ENCODE results near the gene OR2A1. TPM values are rescaled to one million over a fixed set of nuclear protein-coding genes. Genes with fewer than 3 reads are reported as not detected.
"Not testable (repeated sequence)": the region's sequence is repeated elsewhere in the genome, so short reads cannot be mapped to it uniquely, and the experiment has no call there.

Gene OR2A1
- total and polyA plus RNA-seq, 2 donors, result 0.05 to 0.23 TPM

GRCh38 chr7:144351667-144352066 is 39.4 kb downstream of the OR2A1 start:
- not testable (repeated sequence) for H3K4me3 ChIP-seq (ENCODE audit: low read depth, low read length); H3K4me1 ChIP-seq (ENCODE audit: insufficient read depth); H3K36me3 ChIP-seq (ENCODE audit: insufficient read depth); H3K27ac ChIP-seq (ENCODE audit: low read depth); DNase-seq (ENCODE audit: extremely low spot score)
- WGBS, result 77% methylated on average over 2 of the region's 3 CpGs

- WGBS, result no CpG with 5 or more reads among the region's 50 CpGs
- not testable (repeated sequence) for H3K4me1 ChIP-seq (ENCODE audit: insufficient read depth); H3K4me3 ChIP-seq (ENCODE audit: low read depth, low read length); H3K36me3 ChIP-seq (ENCODE audit: insufficient read depth); DNase-seq (ENCODE audit: extremely low spot score); H3K27ac ChIP-seq (ENCODE audit: low read depth)
These were observed 43.1 kb downstream of the OR2A1 start, which contains the start of gene ARHGEF5 for GRCh38 chr7:144355176-144355822. TSS of gene ARHGEF5 (plus strand) at chr7:144355402. CDS start at chr7:144362670, 7,268 bp downstream.

DNA sequence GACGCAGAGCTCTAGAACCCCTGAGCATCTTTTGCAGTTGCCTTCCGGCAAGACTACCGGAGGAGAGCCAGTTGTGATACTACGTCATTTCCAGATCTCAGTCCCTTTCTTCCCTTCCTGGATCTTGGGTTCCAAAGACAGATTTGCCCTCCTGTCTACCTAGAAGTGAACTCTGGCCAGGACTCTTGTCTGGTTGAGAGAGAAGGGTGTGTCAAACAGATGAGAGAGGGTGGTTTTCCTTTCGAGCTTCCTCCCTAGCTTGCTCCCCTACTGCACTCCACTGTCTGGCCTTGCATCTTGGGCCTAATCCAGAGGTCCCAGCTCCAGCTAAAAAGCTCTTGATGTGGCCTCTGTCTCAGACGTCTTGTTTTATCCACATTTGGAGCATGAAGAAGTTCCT is 44.0 kb downstream of the OR2A1 start:
- H3K4me3 ChIP-seq (ENCODE audit: low read depth, low read length); H3K27ac ChIP-seq (ENCODE audit: low read depth); H3K4me1 ChIP-seq (ENCODE audit: insufficient read depth); DNase-seq (ENCODE audit: extremely low spot score); H3K36me3 ChIP-seq (ENCODE audit: insufficient read depth): not testable (repeated sequence)
- WGBS, result no CpG with 5 or more reads among the region's 6 CpGs

DNA sequence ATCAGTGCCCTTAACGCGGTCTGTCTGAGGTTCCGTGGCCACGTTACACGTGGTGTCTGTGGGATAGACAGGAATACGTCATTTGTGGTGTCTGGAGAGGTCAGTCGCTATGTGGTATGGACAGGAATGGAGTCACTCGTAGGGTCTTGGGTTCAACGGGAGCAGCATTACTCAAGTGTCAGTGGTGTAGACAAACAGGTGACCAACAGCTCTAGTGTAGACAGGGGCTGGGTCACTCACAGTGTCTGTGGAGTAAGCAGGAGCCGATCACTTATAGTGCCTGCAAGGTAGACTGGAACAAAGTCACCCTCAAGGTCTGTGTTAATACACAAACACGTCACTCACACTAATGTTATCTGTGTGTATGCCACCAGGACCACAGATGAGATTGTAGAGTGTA is 44.6 kb downstream of the OR2A1 start:
- not testable (repeated sequence) for H3K36me3 ChIP-seq (ENCODE audit: insufficient read depth); DNase-seq (ENCODE audit: extremely low spot score); H3K27ac ChIP-seq (ENCODE audit: low read depth); H3K4me3 ChIP-seq (ENCODE audit: low read depth, low read length); H3K4me1 ChIP-seq (ENCODE audit: insufficient read depth)
- 90% methylated on average over 2 of the region's 11 CpGs for WGBS

DNA sequence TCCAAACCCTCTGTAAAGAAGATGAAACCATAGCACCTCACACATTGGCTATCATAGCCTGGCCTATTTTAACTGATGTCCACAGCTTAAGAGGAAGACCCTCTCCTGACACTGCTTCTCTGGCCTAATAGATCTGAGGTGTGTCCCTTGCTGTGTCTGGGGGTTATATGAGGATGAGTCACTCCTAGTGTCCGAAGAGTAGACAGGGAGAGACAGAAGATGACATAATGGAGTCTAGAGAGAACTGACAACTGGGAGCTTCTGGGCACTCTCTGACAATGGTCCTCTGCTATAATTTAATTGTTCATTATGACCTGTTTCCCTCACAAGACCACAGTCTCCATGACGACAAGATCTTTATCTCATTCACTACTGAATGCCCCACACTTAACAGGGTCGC is 49.8 kb downstream of the OR2A1 start:
- not testable (repeated sequence) for H3K36me3 ChIP-seq (ENCODE audit: insufficient read depth); H3K4me3 ChIP-seq (ENCODE audit: low read depth, low read length); H3K27ac ChIP-seq (ENCODE audit: low read depth); DNase-seq (ENCODE audit: extremely low spot score); H3K4me1 ChIP-seq (ENCODE audit: insufficient read depth)
- no CpG with 5 or more reads among the region's 3 CpGs for WGBS

GRCh38 chr7:144365523-144365922 is 53.3 kb downstream of the OR2A1 start:
- H3K4me1 ChIP-seq (ENCODE audit: insufficient read depth); DNase-seq (ENCODE audit: extremely low spot score); H3K27ac ChIP-seq (ENCODE audit: low read depth); H3K4me3 ChIP-seq (ENCODE audit: low read depth, low read length); H3K36me3 ChIP-seq (ENCODE audit: insufficient read depth): not testable (repeated sequence)
- no CpG with 5 or more reads among the region's 6 CpGs for WGBS

GRCh38 chr7:144367250-144367649 is 55.0 kb downstream of the OR2A1 start:
- not testable (repeated sequence) for H3K27ac ChIP-seq (ENCODE audit: low read depth); H3K36me3 ChIP-seq (ENCODE audit: insufficient read depth); H3K4me3 ChIP-seq (ENCODE audit: low read depth, low read length); H3K4me1 ChIP-seq (ENCODE audit: insufficient read depth); DNase-seq (ENCODE audit: extremely low spot score)
- no CpG with 5 or more reads among the region's 9 CpGs for WGBS

DNA sequence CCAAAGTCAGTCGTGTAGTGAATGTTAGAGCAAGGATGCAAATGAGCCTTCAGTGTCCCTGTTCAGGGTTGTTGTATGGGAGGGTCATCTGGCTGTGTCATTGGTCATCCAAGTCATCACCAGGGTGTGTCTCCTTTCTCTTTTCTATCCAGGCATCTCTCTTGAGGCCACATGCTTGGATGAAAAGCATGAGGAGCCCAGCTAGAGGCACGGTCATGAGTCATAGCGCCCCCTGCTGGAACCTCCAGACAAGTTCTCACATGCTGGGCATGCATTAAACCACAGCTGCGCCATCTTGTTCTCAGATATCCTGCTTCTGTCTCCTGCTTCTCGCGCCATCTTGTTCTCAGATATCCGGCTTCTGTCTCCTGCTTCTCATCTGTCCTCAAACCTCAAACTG is 57.0 kb downstream of the OR2A1 start:
- WGBS, result no CpG with 5 or more reads among the region's 7 CpGs
- not testable (repeated sequence) for H3K4me1 ChIP-seq (ENCODE audit: insufficient read depth); H3K4me3 ChIP-seq (ENCODE audit: low read depth, low read length); DNase-seq (ENCODE audit: extremely low spot score); H3K36me3 ChIP-seq (ENCODE audit: insufficient read depth); H3K27ac ChIP-seq (ENCODE audit: low read depth)

Other genes with a start within 250 kb of the OR2A1 start
- not detected for gene OR2A25, start 242.6 kb upstream of the OR2A1 start, total RNA-seq
- not detected for gene OR2A25, start 242.6 kb upstream of the OR2A1 start, polyA plus RNA-seq
- gene OR2A12, start 226.1 kb upstream of the OR2A1 start, total RNA-seq, result not detected
- gene OR2A12, start 226.1 kb upstream of the OR2A1 start, polyA plus RNA-seq, result not detected
- not detected for gene OR2A2, start 202.8 kb upstream of the OR2A1 start, total RNA-seq
- gene OR2A2, start 202.8 kb upstream of the OR2A1 start, polyA plus RNA-seq, result not detected
- gene OR2A14, start 189.2 kb upstream of the OR2A1 start, total RNA-seq, result not detected
- not detected for gene OR2A14, start 189.2 kb upstream of the OR2A1 start, polyA plus RNA-seq
- gene CTAGE4, start 129.0 kb upstream of the OR2A1 start, total RNA-seq, result 7.8 TPM
- gene CTAGE4, start 129.0 kb upstream of the OR2A1 start, polyA plus RNA-seq, result 0.27 TPM
- 6.5 TPM for gene ARHGEF35, start 116.6 kb upstream of the OR2A1 start, total RNA-seq
- gene ARHGEF35, start 116.6 kb upstream of the OR2A1 start, polyA plus RNA-seq, result 2.9 TPM
- 0.42 TPM for gene OR2A42, start 72.8 kb upstream of the OR2A1 start, total RNA-seq
- 0.04 TPM for gene OR2A42, start 72.8 kb upstream of the OR2A1 start, polyA plus RNA-seq
- gene OR2A7, start 47.6 kb upstream of the OR2A1 start, total RNA-seq, result 5.6 TPM
- gene OR2A7, start 47.6 kb upstream of the OR2A1 start, polyA plus RNA-seq, result 1.2 TPM
- 0.79 TPM for gene CTAGE8, start 43.1 kb upstream of the OR2A1 start, total RNA-seq
- gene CTAGE8, start 43.1 kb upstream of the OR2A1 start, polyA plus RNA-seq, result 0.42 TPM
- gene ARHGEF5, start 43.0 kb downstream of the OR2A1 start, total RNA-seq, result 3.6 TPM
- 4.4 TPM for gene ARHGEF5, start 43.0 kb downstream of the OR2A1 start, polyA plus RNA-seq
- not detected for gene NOBOX, start 91.3 kb downstream of the OR2A1 start, total RNA-seq
- not detected for gene NOBOX, start 91.3 kb downstream of the OR2A1 start, polyA plus RNA-seq